Calu3 (cell line): ENCODE data around the gene NTMT1. TPM values are rescaled to one million over a fixed set of nuclear protein-coding genes. Genes with fewer than 3 reads are reported as not detected.

Experiments
- BruUV-seq: library from RNA; stranded (reverse); fragments of 400-500 nt; replicated peaks from 2 replicates; lab custom pipeline; 2021; lab: Mats Ljungman, UMichigan
- CTCF ChIA-PET: fragments of 300-600 bp; sonication (Branson Sonifier 250); formaldehyde crosslinking; loops from one replicate; lab custom pipeline; 2022; ENCODE audit warnings: antibody characterized with exemption; lab: Charles Lee
- DNase-seq: peaks from one replicate; pipeline ENCODE4 v3.0.0; 2022
- H3K27ac Mint-ChIP-seq: one replicate; pipeline ENCODE4 v1.8.0; 2022; ENCODE audit warnings: mixed read lengths; ENCODE audit not compliant: unreplicated experiment
- H3K27me3 Mint-ChIP-seq: one replicate; pipeline ENCODE4 v1.8.0; 2022; ENCODE audit warnings: mixed read lengths; ENCODE audit not compliant: unreplicated experiment
- H3K36me3 Mint-ChIP-seq: one replicate; pipeline ENCODE4 v1.8.0; 2022; ENCODE audit warnings: mild to moderate bottlenecking, moderate library complexity, mixed read lengths; ENCODE audit not compliant: insufficient read depth, unreplicated experiment
- H3K4me1 Mint-ChIP-seq: one replicate; pipeline ENCODE4 v1.8.0; 2022; ENCODE audit warnings: mild to moderate bottlenecking, low read depth, mixed read lengths; ENCODE audit not compliant: unreplicated experiment
- H3K4me3 Mint-ChIP-seq: one replicate; pipeline ENCODE4 v1.8.0; 2022; ENCODE audit warnings: mild to moderate bottlenecking, low read depth, moderate library complexity, mixed read lengths; ENCODE audit not compliant: unreplicated experiment
- H3K9me3 Mint-ChIP-seq: one replicate; pipeline ENCODE4 v1.8.0; 2022; ENCODE audit warnings: low read depth, mixed read lengths; ENCODE audit not compliant: unreplicated experiment
- CTCF ChIP-seq: fragments of 200-600 bp; IDR thresholded peaks from one replicate; pipeline ENCODE4 v1.8.0; 2022; ENCODE audit warnings: antibody characterized with exemption; ENCODE audit not compliant: unreplicated experiment
- intact Hi-C: fragments of 100-400 bp; cut with micrococcal nuclease; formaldehyde crosslinking; loops from one replicate; pipeline ENCODE4 v1.10.0; 2022; ENCODE audit not compliant: unreplicated experiment
- total RNA-seq: library from RNA; stranded (reverse); gene quantifications from 2 replicates; pipeline ENCODE4 v1.2.3, GENCODE V29; 2022

The NTMT1 gene
- total RNA-seq, 1 experiment from 2014 or later = 36.1 TPM

DNA sequence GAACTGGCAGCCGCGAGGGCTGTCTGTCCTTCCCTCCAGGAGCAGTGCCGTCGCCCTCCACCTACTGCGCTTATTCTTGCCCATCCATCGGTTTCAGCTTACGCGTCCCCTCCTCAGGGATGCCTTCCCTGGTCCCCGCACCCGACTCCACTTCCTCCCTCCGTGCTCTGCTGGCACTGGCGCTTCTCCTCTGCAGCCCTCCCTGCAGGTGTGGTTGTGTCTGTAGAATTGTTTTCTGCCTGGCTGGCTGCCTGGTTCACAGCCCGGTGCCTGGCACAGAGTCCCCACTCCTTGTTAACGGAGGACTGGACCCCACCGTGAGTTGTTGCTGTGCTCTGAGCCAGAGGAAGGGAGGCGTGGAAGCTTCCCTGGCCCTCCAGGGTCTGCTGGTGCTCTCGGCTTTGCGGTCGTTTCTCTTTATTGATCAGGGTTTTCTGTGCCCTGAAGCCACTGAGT, 5.7 kb downstream of the NTMT1 start:
- intact Hi-C loops = no loop called here
- CTCF ChIA-PET = no interaction called here
- no TSS peak for BruUV-seq
- no peak for DNase-seq
- Mint-ChIP-seq H3K27ac (no peak overlapping the region), H3K4me1 (peaks cover 29% of the 10 kb centered on the region), H3K9me3 (no peaks in the 10 kb centered on the region), H3K4me3 (no peak overlapping the region), H3K36me3 (peaks cover 44% of the 10 kb centered on the region), H3K27me3 (no peaks in the 10 kb centered on the region)
- TF ChIP-seq CTCF = no peak

- peaks cover 22% of the 10 kb centered on the region for H3K4me1 Mint-ChIP-seq
- DNase-seq = no peak
- intact Hi-C loops = no loop called here
- H3K27ac Mint-ChIP-seq = no peak overlapping the region
- no peak overlapping the region for H3K4me3 Mint-ChIP-seq
- no peak for TF ChIP-seq CTCF
- H3K9me3 Mint-ChIP-seq = no peaks in the 10 kb centered on the region
- CTCF ChIA-PET = no interaction called here
- H3K27me3 Mint-ChIP-seq = no peaks in the 10 kb centered on the region
- BruUV-seq = no TSS peak
- peaks cover 39% of the 10 kb centered on the region for H3K36me3 Mint-ChIP-seq
These were observed 6.5 kb downstream of the NTMT1 start for GRCh38 chr9:129632460-129632859.

GRCh38 chr9:129633207-129633606, 7.2 kb downstream of the NTMT1 start:
- no peaks in the 10 kb centered on the region for H3K27me3 Mint-ChIP-seq
- no peak for DNase-seq
- intact Hi-C loops = no loop called here
- BruUV-seq = no TSS peak
- peaks cover 43% of the 10 kb centered on the region for H3K36me3 Mint-ChIP-seq
- CTCF ChIA-PET = interaction anchor here (0.6 to 0.7 kb wide), 2 partner anchors 140 to 493 kb away, joined by 3 read pairs; no protein-coding TSS in a partner anchor
- no peak overlapping the region for H3K4me3 Mint-ChIP-seq
- H3K4me1 Mint-ChIP-seq = peaks cover 15% of the 10 kb centered on the region
- no peak overlapping the region for H3K27ac Mint-ChIP-seq
- TF ChIP-seq CTCF = no peak
- no peaks in the 10 kb centered on the region for H3K9me3 Mint-ChIP-seq

DNA sequence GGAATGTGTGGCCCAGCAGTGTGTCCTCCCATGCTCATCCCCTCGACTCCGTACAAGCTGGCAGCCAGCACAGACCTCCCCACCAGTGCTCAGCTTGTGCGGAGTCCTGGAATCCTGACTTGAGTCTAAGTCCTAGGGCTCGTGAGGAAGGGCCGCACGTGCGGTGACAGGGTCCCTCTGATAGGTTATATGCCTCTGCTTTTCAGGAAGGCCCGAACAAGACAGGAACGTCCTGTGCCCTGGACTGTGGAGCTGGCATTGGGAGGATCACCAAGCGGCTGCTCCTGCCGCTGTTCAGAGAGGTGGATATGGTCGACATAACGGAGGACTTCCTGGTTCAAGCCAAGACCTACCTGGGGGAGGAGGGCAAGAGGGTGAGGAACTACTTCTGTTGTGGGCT, 7.9 kb downstream of the NTMT1 start:
- TF ChIP-seq CTCF = no peak
- CTCF ChIA-PET = interaction anchor here (0.6 kb wide), 1 partner anchor 493 kb away, joined by 3 read pairs; no protein-coding TSS in a partner anchor
- Mint-ChIP-seq H3K9me3 (no peaks in the 10 kb centered on the region), H3K36me3 (peaks cover 47% of the 10 kb centered on the region), H3K27me3 (no peaks in the 10 kb centered on the region), H3K4me1 (peaks cover 15% of the 10 kb centered on the region), H3K4me3 (no peak overlapping the region), H3K27ac (no peak overlapping the region)
- no TSS peak for BruUV-seq
- no peak for DNase-seq
- intact Hi-C loops = no loop called here
